ENCODE data around the gene TCF3. TPM values are rescaled to one million over a fixed set of nuclear protein-coding genes. Genes with fewer than 3 reads are reported as not detected.
A peak's percentile ranks its signal among the peaks of the same experiment; 100 is the strongest.

TCF3 gene
- total and polyA plus RNA-seq, 11 donors = 13.2 to 40.2 (median 22.3) TPM

- ATAC-seq (no peak), DNase-seq (peak in 2 of 5 donors; percentile 29 to 54)
- WGBS, 4 donors = 82 to 86% (median 85%) methylated on average over 14 to 18 of the region's 18 CpGs
- H3K9me3 ChIP-seq = no peaks in the 10 kb centered on the region
- TF ChIP-seq POLR2A (IDR thresholded peaks at IDR 0.05) = no peak
- TF ChIP-seq CTCF (IDR thresholded peaks at IDR 0.05) = no peak
- no peak overlapping the region for H3K27ac ChIP-seq
- peaks cover 0 to 7% (median 0%) of the 10 kb centered on the region in 9 donors for H3K36me3 ChIP-seq
- intact Hi-C loops (cut with DNase I) = loop anchor here in 6 of 10 donors (5.0 kb wide), 2 partner anchors 47 to 87 kb away; partner anchors contain the start of genes UQCR11 (in 5 of the 6) and MEX3D (in 1 of the 6)
- H3K4me3 ChIP-seq = no peak overlapping the region
- H3K27me3 ChIP-seq = peaks cover 0 to 7% (median 0%) of the 10 kb centered on the region in 9 donors
- H3K4me1 ChIP-seq = peaks cover 0 to 22% (median 12%) of the 10 kb centered on the region in 12 donors
Measured at GRCh38 chr19:1654178-1654792, 1.9 kb upstream of the TCF3 start.

GRCh38 chr19:1653300-1653628, 849 bp upstream of the TCF3 start:
- WGBS, 4 donors = 18 to 22% (median 21%) methylated on average over 18 of the region's 18 CpGs
- intact Hi-C loops (cut with DNase I) = loop anchor here in 8 of 10 donors (1.0 to 5.0 kb wide), 5 partner anchors 46 to 162 kb away; partner anchors contain the start of genes UQCR11 (in 7 of the 8), MEX3D (in 1 of the 8), PCSK4 (in 1 of the 8) and REEP6 (in 1 of the 8)
- peak in 1 of 2 donors; percentile 10 for TF ChIP-seq POLR2A (IDR thresholded peaks at IDR 0.05)
- no peak for TF ChIP-seq CTCF (IDR thresholded peaks at IDR 0.05)

GRCh38 chr19:1651568-1652291, 685 bp downstream of the TCF3 start:
- ATAC-seq (no peak), DNase-seq (peak; percentile 43 to 69 (median 50))
- no peak for TF ChIP-seq POLR2A (IDR thresholded peaks at IDR 0.05)
- peak in 2 of 12 donors; percentile 4 to 17 for TF ChIP-seq CTCF (IDR thresholded peaks at IDR 0.05)
- Histone ChIP-seq H3K27me3 (no peaks in the 10 kb centered on the region), H3K4me3 (peak overlapping the region; percentile 70 to 99 (median 88)), H3K4me1 (peaks cover 0 to 22% (median 12%) of the 10 kb centered on the region in 12 donors), H3K36me3 (peaks cover 0 to 18% (median 3%) of the 10 kb centered on the region in 9 donors), H3K27ac (peak overlapping the region in 11 of 12 donors; percentile 59 to 88 (median 78)), H3K9me3 (no peaks in the 10 kb centered on the region)
- WGBS, 4 donors = 0 to 2% (median 1%) methylated on average over 15 to 101 of the region's 101 CpGs
- intact Hi-C loops (cut with DNase I) = loop anchor here in 8 of 10 donors (1.0 to 5.0 kb wide), 6 partner anchors 44 to 161 kb away; partner anchors contain the start of genes UQCR11 (in 7 of the 8), MEX3D (in 1 of the 8), PCSK4 (in 1 of the 8) and REEP6 (in 1 of the 8)

More at GRCh38 chr19:1653300-1653628, 849 bp upstream of the TCF3 start:
- Histone ChIP-seq H3K4me1 (peaks cover 0 to 22% (median 12%) of the 10 kb centered on the region in 12 donors), H3K4me3 (peak overlapping the region; percentile 33 to 91 (median 74)), H3K36me3 (peaks cover 0 to 13% (median 0%) of the 10 kb centered on the region in 9 donors), H3K27ac (peak overlapping the region; percentile 99 to 100 (median 100)), H3K27me3 (peaks cover 0 to 7% (median 0%) of the 10 kb centered on the region in 9 donors), H3K9me3 (no peaks in the 10 kb centered on the region)
- no peak for DNase-seq
- peak; percentile 0 to 6 (median 4) for ATAC-seq
